22Rv1 (cell line): ENCODE measurements around the gene ARHGDIA.

Experiments
- ZFX ChIP-seq: fragments of 450-650 bp; IDR thresholded peaks from 2 replicates; pipeline ENCODE4 v1.6.1; 2017; ENCODE audit warnings: antibody characterized with exemption, borderline replicate concordance
- TF ChIP-seq, protein P1 (sequence below): fragments of 450-650 bp; IDR thresholded peaks from 2 replicates; pipeline ENCODE4 v1.5.1; 2017; ENCODE audit warnings: mild to moderate bottlenecking

DNA sequence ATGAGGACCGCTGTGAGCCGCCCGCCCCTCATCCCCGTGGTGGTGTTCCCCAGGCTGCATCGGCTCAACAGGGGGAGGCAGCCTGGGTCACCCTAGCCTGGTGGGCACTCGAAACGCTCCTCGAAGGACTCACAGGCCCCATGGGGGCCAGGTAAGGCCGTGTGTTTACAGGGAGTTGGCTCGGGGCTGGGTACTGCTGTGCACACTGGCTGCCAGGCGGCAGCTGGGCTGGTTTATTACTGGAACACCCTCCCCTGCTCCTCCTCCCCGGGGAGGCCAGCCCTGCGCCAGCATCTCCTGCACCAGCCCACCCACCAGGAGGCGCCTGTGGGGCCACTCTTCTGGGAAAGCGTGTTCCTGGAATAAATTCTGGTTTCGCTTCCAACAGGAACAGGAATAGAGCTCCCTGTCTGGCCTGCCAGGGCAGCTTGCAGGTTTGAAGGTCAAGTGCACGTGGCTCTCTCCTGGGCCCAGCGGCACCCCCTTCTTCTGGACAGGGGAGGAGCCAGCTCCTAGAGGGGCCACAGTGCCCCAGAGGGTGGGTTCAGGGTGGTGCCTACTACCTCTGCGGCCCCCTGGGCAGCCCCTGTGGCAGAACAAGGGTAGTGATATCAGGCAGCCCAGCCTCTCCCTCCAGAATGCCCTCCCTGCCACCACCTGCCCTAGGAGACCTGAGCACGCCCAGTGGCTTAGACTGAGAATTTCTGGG is 49.4 kb downstream of the ARHGDIA start:
- TF ChIP-seq, protein P1, sequence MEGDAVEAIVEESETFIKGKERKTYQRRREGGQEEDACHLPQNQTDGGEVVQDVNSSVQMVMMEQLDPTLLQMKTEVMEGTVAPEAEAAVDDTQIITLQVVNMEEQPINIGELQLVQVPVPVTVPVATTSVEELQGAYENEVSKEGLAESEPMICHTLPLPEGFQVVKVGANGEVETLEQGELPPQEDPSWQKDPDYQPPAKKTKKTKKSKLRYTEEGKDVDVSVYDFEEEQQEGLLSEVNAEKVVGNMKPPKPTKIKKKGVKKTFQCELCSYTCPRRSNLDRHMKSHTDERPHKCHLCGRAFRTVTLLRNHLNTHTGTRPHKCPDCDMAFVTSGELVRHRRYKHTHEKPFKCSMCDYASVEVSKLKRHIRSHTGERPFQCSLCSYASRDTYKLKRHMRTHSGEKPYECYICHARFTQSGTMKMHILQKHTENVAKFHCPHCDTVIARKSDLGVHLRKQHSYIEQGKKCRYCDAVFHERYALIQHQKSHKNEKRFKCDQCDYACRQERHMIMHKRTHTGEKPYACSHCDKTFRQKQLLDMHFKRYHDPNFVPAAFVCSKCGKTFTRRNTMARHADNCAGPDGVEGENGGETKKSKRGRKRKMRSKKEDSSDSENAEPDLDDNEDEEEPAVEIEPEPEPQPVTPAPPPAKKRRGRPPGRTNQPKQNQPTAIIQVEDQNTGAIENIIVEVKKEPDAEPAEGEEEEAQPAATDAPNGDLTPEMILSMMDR: peak; percentile 91
- no peak for TF ChIP-seq ZFX
